ENCODE measurements around the gene LTV1.

LTV1 gene

DNA sequence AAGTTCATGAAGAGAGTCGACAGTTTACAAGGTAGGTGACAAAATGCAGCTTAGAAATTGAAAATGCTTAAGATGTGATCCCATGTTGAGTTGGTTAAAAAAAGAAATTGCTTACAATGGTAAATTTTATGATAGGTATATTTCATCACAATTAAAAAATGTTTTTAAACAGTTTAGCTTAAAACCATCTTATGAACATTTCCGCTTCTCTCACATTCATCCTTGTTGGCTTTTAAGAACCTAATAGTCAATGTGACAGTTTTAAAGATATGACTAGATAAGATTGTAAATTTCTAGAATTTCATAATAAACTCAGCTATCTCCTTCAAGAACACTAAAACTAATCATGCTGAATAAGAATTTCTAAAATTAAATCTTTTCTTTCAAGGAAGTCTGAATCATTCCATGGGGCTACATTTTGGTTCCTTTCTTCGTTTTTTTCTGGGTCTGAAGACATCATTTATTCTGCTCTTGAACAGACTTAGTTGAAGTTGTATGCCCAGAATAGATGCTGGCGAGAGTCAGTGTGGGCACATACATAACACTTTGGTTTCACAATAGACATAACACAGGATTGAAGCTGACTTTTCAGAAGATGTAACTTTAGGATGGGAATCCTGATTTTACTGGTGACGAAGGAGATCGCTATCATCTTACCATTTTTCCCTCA is 35.9 kb upstream of the LTV1 start:
- H3K36me3 ChIP-seq (ENCODE audit: low read length), result no peaks in the 10 kb centered on the region
- no peak overlapping the region for H3K27ac ChIP-seq (ENCODE audit: low read depth, low read length)
- H4K20me1 ChIP-seq (ENCODE audit: low read depth, low read length), result no peaks in the 10 kb centered on the region
- no peaks in the 10 kb centered on the region for H3K27me3 ChIP-seq (ENCODE audit: low read length)
- no peak overlapping the region for H3K9ac ChIP-seq (ENCODE audit: low read length)
- no peak for TF ChIP-seq EZH2phosphoT487 (conservative IDR thresholded peaks at IDR 0.05; ENCODE audit: low read length)
- TF ChIP-seq, protein P1, sequence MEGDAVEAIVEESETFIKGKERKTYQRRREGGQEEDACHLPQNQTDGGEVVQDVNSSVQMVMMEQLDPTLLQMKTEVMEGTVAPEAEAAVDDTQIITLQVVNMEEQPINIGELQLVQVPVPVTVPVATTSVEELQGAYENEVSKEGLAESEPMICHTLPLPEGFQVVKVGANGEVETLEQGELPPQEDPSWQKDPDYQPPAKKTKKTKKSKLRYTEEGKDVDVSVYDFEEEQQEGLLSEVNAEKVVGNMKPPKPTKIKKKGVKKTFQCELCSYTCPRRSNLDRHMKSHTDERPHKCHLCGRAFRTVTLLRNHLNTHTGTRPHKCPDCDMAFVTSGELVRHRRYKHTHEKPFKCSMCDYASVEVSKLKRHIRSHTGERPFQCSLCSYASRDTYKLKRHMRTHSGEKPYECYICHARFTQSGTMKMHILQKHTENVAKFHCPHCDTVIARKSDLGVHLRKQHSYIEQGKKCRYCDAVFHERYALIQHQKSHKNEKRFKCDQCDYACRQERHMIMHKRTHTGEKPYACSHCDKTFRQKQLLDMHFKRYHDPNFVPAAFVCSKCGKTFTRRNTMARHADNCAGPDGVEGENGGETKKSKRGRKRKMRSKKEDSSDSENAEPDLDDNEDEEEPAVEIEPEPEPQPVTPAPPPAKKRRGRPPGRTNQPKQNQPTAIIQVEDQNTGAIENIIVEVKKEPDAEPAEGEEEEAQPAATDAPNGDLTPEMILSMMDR (IDR thresholded peaks at IDR 0.05; ENCODE audit: insufficient read depth, low read length, poor library complexity, severe bottlenecking), result no peak
- H3K79me2 ChIP-seq (ENCODE audit: insufficient read depth, low read length), result no peaks in the 10 kb centered on the region
- H2AFZ ChIP-seq (ENCODE audit: low read depth, low read length, severe bottlenecking), result no peak overlapping the region
- no peaks in the 10 kb centered on the region for H3F3A ChIP-seq (ENCODE audit: insufficient read depth)
- no peak overlapping the region for H3K4me2 ChIP-seq (ENCODE audit: low read depth, low read length, poor library complexity, severe bottlenecking)
- H3K9me2 ChIP-seq (replicated peaks; ENCODE audit: insufficient read depth, low read length), result no peaks in the 10 kb centered on the region
- no peak overlapping the region for H3K4me3 ChIP-seq (ENCODE audit: insufficient read depth, low read length, poor library complexity, severe bottlenecking)
- no peaks in the 10 kb centered on the region for H3K9me3 ChIP-seq (ENCODE audit: insufficient read depth, low read length)

DNA sequence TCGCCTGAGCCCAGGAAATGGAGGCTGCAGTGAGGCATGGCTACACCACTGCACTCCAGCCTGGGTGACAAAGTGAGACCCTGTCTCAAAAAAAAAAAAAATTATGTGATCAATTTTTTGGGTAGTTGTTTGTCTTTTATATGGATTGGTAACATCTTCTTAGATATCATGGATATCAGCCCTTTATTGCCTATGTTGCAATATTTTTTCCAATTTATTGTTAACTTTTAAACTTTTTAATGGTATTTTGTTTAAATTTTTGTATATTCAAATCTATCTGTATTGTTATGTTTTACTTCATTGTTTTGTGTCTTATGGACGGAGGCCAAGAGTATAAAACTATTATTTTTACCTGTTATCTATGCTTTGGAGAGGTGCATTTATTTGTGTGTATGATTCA is 32.4 kb upstream of the LTV1 start:
- Histone ChIP-seq H3K36me3 (ENCODE audit: low read length) (no peaks in the 10 kb centered on the region), H4K20me1 (ENCODE audit: low read depth, low read length) (no peaks in the 10 kb centered on the region), H3K27me3 (ENCODE audit: low read length) (no peaks in the 10 kb centered on the region), H3K9me3 (ENCODE audit: insufficient read depth, low read length) (no peaks in the 10 kb centered on the region), H3K4me2 (ENCODE audit: low read depth, low read length, poor library complexity, severe bottlenecking) (no peak overlapping the region), H3K9ac (ENCODE audit: low read length) (no peak overlapping the region), H3F3A (ENCODE audit: insufficient read depth) (no peaks in the 10 kb centered on the region), H3K79me2 (ENCODE audit: insufficient read depth, low read length) (no peaks in the 10 kb centered on the region), H3K4me3 (ENCODE audit: insufficient read depth, low read length, poor library complexity, severe bottlenecking) (no peak overlapping the region), H2AFZ (ENCODE audit: low read depth, low read length, severe bottlenecking) (no peak overlapping the region), H3K27ac (ENCODE audit: low read depth, low read length) (no peak overlapping the region), H3K9me2 (replicated peaks; ENCODE audit: insufficient read depth, low read length) (no peaks in the 10 kb centered on the region)
- TF ChIP-seq, protein P1 (IDR thresholded peaks at IDR 0.05; ENCODE audit: insufficient read depth, low read length, poor library complexity, severe bottlenecking), result no peak
- no peak for TF ChIP-seq EZH2phosphoT487 (conservative IDR thresholded peaks at IDR 0.05; ENCODE audit: low read length)

DNA sequence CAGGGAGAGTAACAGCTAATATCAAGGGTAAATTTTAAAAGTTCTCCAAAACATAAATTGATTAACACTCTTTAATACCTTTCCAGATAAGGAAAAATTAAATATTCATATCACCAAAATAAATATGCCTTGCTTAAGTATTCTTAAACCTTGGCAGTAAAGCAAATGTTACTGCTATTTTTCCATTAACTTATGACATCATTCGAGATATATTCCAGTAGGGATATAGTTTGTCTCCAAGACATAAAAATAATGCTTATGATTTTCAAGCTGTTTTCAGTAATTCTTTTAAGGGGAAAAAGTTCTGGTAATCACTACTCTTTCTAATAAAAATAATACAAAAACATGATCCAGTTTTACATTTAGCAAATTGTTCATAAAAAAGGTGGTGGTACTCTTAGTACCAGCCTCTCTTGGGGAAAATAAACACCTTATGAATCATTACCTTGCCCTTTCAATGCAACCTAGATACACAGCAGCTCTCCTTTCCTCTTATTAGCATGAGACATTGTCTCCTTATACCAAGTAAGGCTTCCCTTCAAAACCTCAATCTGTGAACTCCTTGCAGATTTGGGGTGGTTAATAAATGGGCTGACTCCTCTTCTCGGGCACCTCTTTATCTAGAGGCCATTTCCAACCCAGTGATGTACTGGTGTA is 31.5 kb upstream of the LTV1 start:
- Histone ChIP-seq H4K20me1 (ENCODE audit: low read depth, low read length) (no peaks in the 10 kb centered on the region), H3K27me3 (ENCODE audit: low read length) (no peaks in the 10 kb centered on the region; the same call in 1 of the 2 replicates), H3K27ac (ENCODE audit: low read depth, low read length) (no peak overlapping the region), H3K9me3 (ENCODE audit: insufficient read depth, low read length) (no peaks in the 10 kb centered on the region), H3K9me2 (replicated peaks; ENCODE audit: insufficient read depth, low read length) (no peaks in the 10 kb centered on the region), H3K4me3 (ENCODE audit: insufficient read depth, low read length, poor library complexity, severe bottlenecking) (no peak overlapping the region), H3K79me2 (ENCODE audit: insufficient read depth, low read length) (no peaks in the 10 kb centered on the region), H3F3A (ENCODE audit: insufficient read depth) (no peaks in the 10 kb centered on the region), H3K9ac (ENCODE audit: low read length) (no peak overlapping the region), H3K4me2 (ENCODE audit: low read depth, low read length, poor library complexity, severe bottlenecking) (no peak overlapping the region), H2AFZ (ENCODE audit: low read depth, low read length, severe bottlenecking) (no peak overlapping the region), H3K36me3 (ENCODE audit: low read length) (no peaks in the 10 kb centered on the region)
- TF ChIP-seq, protein P1 (IDR thresholded peaks at IDR 0.05; ENCODE audit: insufficient read depth, low read length, poor library complexity, severe bottlenecking), result no peak
- TF ChIP-seq EZH2phosphoT487 (conservative IDR thresholded peaks at IDR 0.05; ENCODE audit: low read length), result no peak

All from SU-DHL-6 (cell line).